ENCODE measurements around the gene ZNF594. TPM values are rescaled to one million over a fixed set of nuclear protein-coding genes. Genes with fewer than 3 reads are reported as not detected.
A peak's percentile ranks its signal among the peaks of the same experiment; 100 is the strongest.
"Not testable (repeated sequence)": the region's sequence is repeated elsewhere in the genome, so short reads cannot be mapped to it uniquely, and the experiment has no call there.

The ZNF594 gene
- 1.9 TPM in 2 replicates for total RNA-seq (2022)
- Bru-seq, nascent RNA: percentile 62 among the genes with signal in this experiment
- percentile 46 among the genes with signal in this experiment for BruChase-seq, experiment 1, labeled RNA remaining after a 6-hour chase
- BruChase-seq, experiment 2, labeled RNA remaining after a 2-hour chase: percentile 58 among the genes with signal in this experiment
- long read RNA-seq, partial matches to known transcripts: 0 of 1 reads
- long read RNA-seq, other reads (novel, unspliced or antisense): 1 of 1 reads

GRCh38 chr17:5191541-5192417, at the start of gene ZNF594:
TSS of gene ZNF594 (minus strand) at chr17:5191868. CDS start at chr17:5184256, 7,612 bp downstream.
- POLR2A ChIA-PET: interaction anchor here (0.7 to 0.8 kb wide), 2 partner anchors 103 to 567 kb away, joined by 3 read pairs; no protein-coding TSS in a partner anchor
- H3K9me3 Mint-ChIP-seq (ENCODE audit: unreplicated experiment): peaks cover 5% of the 10 kb centered on the region

DNA sequence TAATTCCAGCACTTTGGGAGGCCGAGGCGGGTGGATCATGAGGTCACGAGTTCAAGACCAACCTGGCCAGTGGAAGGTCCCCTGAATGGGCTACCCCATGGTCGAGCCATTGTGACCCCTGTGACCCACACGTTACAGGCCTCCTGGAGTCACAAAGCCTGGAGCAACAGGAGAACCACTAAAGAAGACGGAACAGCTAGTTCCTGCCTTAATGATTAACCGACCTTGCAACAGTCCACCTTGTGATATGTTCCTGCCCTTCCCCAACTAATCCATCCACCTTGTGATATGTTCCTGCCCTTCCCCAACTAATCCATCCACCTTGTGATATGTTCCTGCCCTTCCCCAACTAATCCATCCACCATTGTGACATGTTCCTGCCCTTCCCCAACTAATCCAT, 48.1 kb upstream of the ZNF594 start:
- H3K36me3 Mint-ChIP-seq (ENCODE audit: insufficient read depth, unreplicated experiment); POLR2A ChIA-PET; DNase-seq (ENCODE audit: unreplicated experiment); H3K27me3 Mint-ChIP-seq (ENCODE audit: insufficient read depth, unreplicated experiment); BruUV-seq (replicated peaks); H3K4me3 Mint-ChIP-seq (ENCODE audit: unreplicated experiment); H3K9me3 Mint-ChIP-seq (ENCODE audit: unreplicated experiment); H3K27ac Mint-ChIP-seq (ENCODE audit: low read depth, unreplicated experiment); H3K4me1 Mint-ChIP-seq (ENCODE audit: insufficient read depth, unreplicated experiment): not testable (repeated sequence)
- intact Hi-C loops (cut with micrococcal nuclease): loop anchor here (5.0 kb wide), 1 partner anchor 202 kb away; the partner anchor contains the start of gene SLC52A1
- CTCF ChIA-PET: interaction anchor here (0.7 kb wide), 1 partner anchor 8 kb away, joined by 3 read pairs; no protein-coding TSS in a partner anchor

More at GRCh38 chr17:5191541-5192417, at the start of gene ZNF594:
- BruUV-seq (replicated peaks): no TSS peak
- CTCF ChIA-PET: interaction anchor here (0.6 to 2.5 kb wide), 5 partner anchors 9 to 196 kb away, joined by 3 to 11 read pairs (median 3); no protein-coding TSS in a partner anchor
- no peaks in the 10 kb centered on the region for H3K4me1 Mint-ChIP-seq (ENCODE audit: insufficient read depth, unreplicated experiment)
- peak within 1 kb of the TSS; percentile 86 for H3K4me3 Mint-ChIP-seq (ENCODE audit: unreplicated experiment)
- DNase-seq (ENCODE audit: unreplicated experiment): peak; percentile 62
- H3K36me3 Mint-ChIP-seq (ENCODE audit: insufficient read depth, unreplicated experiment): peaks cover 6% of the 10 kb centered on the region
- TF ChIP-seq, protein P1, sequence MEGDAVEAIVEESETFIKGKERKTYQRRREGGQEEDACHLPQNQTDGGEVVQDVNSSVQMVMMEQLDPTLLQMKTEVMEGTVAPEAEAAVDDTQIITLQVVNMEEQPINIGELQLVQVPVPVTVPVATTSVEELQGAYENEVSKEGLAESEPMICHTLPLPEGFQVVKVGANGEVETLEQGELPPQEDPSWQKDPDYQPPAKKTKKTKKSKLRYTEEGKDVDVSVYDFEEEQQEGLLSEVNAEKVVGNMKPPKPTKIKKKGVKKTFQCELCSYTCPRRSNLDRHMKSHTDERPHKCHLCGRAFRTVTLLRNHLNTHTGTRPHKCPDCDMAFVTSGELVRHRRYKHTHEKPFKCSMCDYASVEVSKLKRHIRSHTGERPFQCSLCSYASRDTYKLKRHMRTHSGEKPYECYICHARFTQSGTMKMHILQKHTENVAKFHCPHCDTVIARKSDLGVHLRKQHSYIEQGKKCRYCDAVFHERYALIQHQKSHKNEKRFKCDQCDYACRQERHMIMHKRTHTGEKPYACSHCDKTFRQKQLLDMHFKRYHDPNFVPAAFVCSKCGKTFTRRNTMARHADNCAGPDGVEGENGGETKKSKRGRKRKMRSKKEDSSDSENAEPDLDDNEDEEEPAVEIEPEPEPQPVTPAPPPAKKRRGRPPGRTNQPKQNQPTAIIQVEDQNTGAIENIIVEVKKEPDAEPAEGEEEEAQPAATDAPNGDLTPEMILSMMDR (IDR thresholded peaks at IDR 0.05; ENCODE audit: unreplicated experiment): peak; percentile 37
- intact Hi-C loops (cut with micrococcal nuclease): no loop called here
- H3K27me3 Mint-ChIP-seq (ENCODE audit: insufficient read depth, unreplicated experiment): no peaks in the 10 kb centered on the region
- H3K27ac Mint-ChIP-seq (ENCODE audit: low read depth, unreplicated experiment): peak within 1 kb of the TSS; percentile 64

DNA sequence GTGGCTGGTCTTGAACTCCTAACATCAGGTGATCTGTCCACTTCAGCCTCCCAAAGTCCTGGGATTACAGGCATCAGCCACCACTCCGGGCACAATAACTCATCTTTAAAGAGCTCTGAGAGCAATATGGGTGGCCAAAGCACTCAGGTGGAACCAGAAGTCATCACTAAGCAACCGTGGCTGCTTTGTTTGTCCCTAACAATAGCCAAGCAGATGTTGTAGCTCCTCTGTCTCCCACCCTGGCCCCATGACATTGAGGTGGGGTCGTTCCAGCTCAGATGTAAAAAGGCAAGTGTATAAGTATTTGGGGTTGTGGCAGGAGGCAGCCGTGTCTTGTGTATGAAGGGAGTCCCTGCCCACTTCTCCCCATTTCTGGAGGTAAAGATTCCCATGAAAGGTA, 46.7 kb upstream of the ZNF594 start:
- Mint-ChIP-seq H3K27ac (ENCODE audit: low read depth, unreplicated experiment) (no peak overlapping the region), H3K36me3 (ENCODE audit: insufficient read depth, unreplicated experiment) (no peaks in the 10 kb centered on the region), H3K4me1 (ENCODE audit: insufficient read depth, unreplicated experiment) (no peaks in the 10 kb centered on the region), H3K27me3 (ENCODE audit: insufficient read depth, unreplicated experiment) (no peaks in the 10 kb centered on the region), H3K9me3 (ENCODE audit: unreplicated experiment) (no peaks in the 10 kb centered on the region), H3K4me3 (ENCODE audit: unreplicated experiment) (no peak overlapping the region)
- TF ChIP-seq, protein P1 (IDR thresholded peaks at IDR 0.05; ENCODE audit: unreplicated experiment): no peak
- CTCF ChIA-PET: interaction anchor here (0.6 to 0.7 kb wide), 2 partner anchors 130 to 225 kb away, joined by 3 read pairs; no protein-coding TSS in a partner anchor
- intact Hi-C loops (cut with micrococcal nuclease): loop anchor here (5.0 kb wide), 1 partner anchor 201 kb away; the partner anchor contains the start of gene SLC52A1
- no TSS peak for BruUV-seq (replicated peaks)
- DNase-seq (ENCODE audit: unreplicated experiment): no peak
- POLR2A ChIA-PET: no interaction called here

GRCh38 chr17:5237541-5238016, 45.9 kb upstream of the ZNF594 start:
- TF ChIP-seq, protein P1 (IDR thresholded peaks at IDR 0.05; ENCODE audit: unreplicated experiment): peak; percentile 54
- H3K36me3 Mint-ChIP-seq (ENCODE audit: insufficient read depth, unreplicated experiment): no peaks in the 10 kb centered on the region
- H3K4me3 Mint-ChIP-seq (ENCODE audit: unreplicated experiment): no peak overlapping the region
- POLR2A ChIA-PET: interaction anchor here (0.6 kb wide), 1 partner anchor 570 kb away, joined by 3 read pairs; no protein-coding TSS in a partner anchor
- H3K27me3 Mint-ChIP-seq (ENCODE audit: insufficient read depth, unreplicated experiment): no peaks in the 10 kb centered on the region
- no peak overlapping the region for H3K27ac Mint-ChIP-seq (ENCODE audit: low read depth, unreplicated experiment)
- no peaks in the 10 kb centered on the region for H3K9me3 Mint-ChIP-seq (ENCODE audit: unreplicated experiment)
- intact Hi-C loops (cut with micrococcal nuclease): loop anchor here (5.0 kb wide), 1 partner anchor 200 kb away; the partner anchor contains the start of gene SLC52A1
- DNase-seq (ENCODE audit: unreplicated experiment): peak; percentile 83
- CTCF ChIA-PET: interaction anchor here (0.7 to 1.7 kb wide), 3 partner anchors 9 to 130 kb away, joined by 3 to 6 read pairs (median 4); no protein-coding TSS in a partner anchor
- H3K4me1 Mint-ChIP-seq (ENCODE audit: insufficient read depth, unreplicated experiment): no peaks in the 10 kb centered on the region
- no TSS peak for BruUV-seq (replicated peaks)

Data from MCF 10A (cell line).